Measurements from ENCODE around the gene LRRC42.

GRCh38 chr1:54014009-54014629 lies 68.0 kb downstream of the LRRC42 start:
- TF ChIP-seq SPI1 (IDR thresholded peaks at IDR 0.05; ENCODE audit: low read depth, low read length) (no peak), POLR2A (IDR thresholded peaks at IDR 0.05; ENCODE audit: low read depth, low read length) (no peak), POLR2AphosphoS5 (IDR thresholded peaks at IDR 0.05; ENCODE audit: low read depth, low read length) (no peak)
